ENCODE data around the gene EVC. TPM values are rescaled to one million over a fixed set of nuclear protein-coding genes. Genes with fewer than 3 reads are reported as not detected.

EVC gene
- total RNA-seq, 1 experiment from 2014 or later: 17.3 TPM

DNA sequence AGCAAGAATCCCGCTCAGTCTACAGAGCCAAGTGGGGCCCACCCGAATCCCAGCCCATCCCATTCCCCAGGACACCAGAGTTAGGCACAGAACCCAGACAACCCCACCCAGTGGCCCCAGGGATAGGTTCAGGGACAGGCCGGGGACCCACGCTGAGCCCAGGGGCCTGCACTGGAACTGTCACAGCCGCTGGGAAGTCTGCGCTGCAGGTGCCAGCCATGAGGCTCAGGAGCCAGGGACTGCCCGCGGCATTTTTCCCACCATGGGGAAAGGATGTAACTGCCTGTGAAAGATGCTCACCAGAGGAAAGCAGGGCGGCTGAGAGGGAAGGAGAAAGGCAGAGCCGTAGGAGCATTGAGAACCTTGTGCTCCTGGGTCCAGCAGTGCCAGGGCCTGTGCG lies 14.7 kb upstream of the EVC start:
- no peak overlapping the region for H3K4me3 ChIP-seq (ENCODE audit: low read depth, low read length, poor library complexity, severe bottlenecking)
- BruUV-seq (replicated peaks): no TSS peak
- H3K4me1 ChIP-seq (ENCODE audit: insufficient read depth, low read length, poor library complexity, severe bottlenecking): no peaks in the 10 kb centered on the region
- no peaks in the 10 kb centered on the region for H3K36me3 ChIP-seq (ENCODE audit: insufficient read depth, low read length, poor library complexity, severe bottlenecking)
- POLR2A ChIA-PET (ENCODE audit: low non-redundant PET): no interaction called here
- H3K9me3 ChIP-seq (ENCODE audit: low read depth, low read length, poor library complexity, severe bottlenecking): no peaks in the 10 kb centered on the region
- CTCF ChIA-PET: no interaction called here
- intact Hi-C loops (cut with micrococcal nuclease; ENCODE audit: unreplicated experiment): no loop called here
- TF ChIP-seq, protein P1, sequence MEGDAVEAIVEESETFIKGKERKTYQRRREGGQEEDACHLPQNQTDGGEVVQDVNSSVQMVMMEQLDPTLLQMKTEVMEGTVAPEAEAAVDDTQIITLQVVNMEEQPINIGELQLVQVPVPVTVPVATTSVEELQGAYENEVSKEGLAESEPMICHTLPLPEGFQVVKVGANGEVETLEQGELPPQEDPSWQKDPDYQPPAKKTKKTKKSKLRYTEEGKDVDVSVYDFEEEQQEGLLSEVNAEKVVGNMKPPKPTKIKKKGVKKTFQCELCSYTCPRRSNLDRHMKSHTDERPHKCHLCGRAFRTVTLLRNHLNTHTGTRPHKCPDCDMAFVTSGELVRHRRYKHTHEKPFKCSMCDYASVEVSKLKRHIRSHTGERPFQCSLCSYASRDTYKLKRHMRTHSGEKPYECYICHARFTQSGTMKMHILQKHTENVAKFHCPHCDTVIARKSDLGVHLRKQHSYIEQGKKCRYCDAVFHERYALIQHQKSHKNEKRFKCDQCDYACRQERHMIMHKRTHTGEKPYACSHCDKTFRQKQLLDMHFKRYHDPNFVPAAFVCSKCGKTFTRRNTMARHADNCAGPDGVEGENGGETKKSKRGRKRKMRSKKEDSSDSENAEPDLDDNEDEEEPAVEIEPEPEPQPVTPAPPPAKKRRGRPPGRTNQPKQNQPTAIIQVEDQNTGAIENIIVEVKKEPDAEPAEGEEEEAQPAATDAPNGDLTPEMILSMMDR (conservative IDR thresholded peaks at IDR 0.05; ENCODE audit: low read depth, low read length): no peak
- TF ChIP-seq EZH2 (IDR thresholded peaks at IDR 0.05; ENCODE audit: borderline replicate concordance, low read depth, low read length, poor library complexity, severe bottlenecking): no peak
- no peak overlapping the region for H3K27ac ChIP-seq (ENCODE audit: low read depth, low read length, poor library complexity, severe bottlenecking)
- no peaks in the 10 kb centered on the region for H3K27me3 ChIP-seq (replicated peaks; ENCODE audit: insufficient read depth, low read depth, low read length, poor library complexity)
- DNase-seq (ENCODE audit: low spot score): no peak

DNA sequence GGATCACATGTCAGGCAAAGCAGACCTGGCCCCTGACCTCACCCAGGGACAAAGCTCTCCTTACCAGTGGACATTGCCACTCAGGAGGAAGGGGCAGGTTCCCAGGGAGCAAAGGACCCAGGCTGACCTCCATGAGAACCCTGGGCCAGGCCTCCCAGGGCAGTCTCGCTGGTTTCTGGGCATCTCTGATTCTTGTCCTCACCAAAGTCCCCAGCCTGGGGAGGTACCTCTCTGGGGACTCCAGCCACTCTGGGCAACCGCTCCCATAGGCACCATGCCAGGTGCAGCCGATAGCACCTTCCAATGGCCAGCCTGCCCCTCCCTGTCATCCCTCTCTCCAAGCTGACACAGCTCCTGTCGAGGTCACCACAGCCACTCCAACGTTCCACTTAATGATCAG lies 10.5 kb upstream of the EVC start:
- ChIA-PET POLR2A (ENCODE audit: low non-redundant PET) (no interaction called here), CTCF (no interaction called here)
- Histone ChIP-seq H3K36me3 (ENCODE audit: insufficient read depth, low read length, poor library complexity, severe bottlenecking) (no peaks in the 10 kb centered on the region), H3K4me1 (ENCODE audit: insufficient read depth, low read length, poor library complexity, severe bottlenecking) (no peaks in the 10 kb centered on the region), H3K27me3 (replicated peaks; ENCODE audit: insufficient read depth, low read depth, low read length, poor library complexity) (no peaks in the 10 kb centered on the region), H3K9me3 (ENCODE audit: low read depth, low read length, poor library complexity, severe bottlenecking) (no peaks in the 10 kb centered on the region), H3K4me3 (ENCODE audit: low read depth, low read length, poor library complexity, severe bottlenecking) (no peak overlapping the region), H3K27ac (ENCODE audit: low read depth, low read length, poor library complexity, severe bottlenecking) (no peak overlapping the region)
- DNase-seq (ENCODE audit: low spot score): no peak
- TF ChIP-seq, protein P1 (conservative IDR thresholded peaks at IDR 0.05; ENCODE audit: low read depth, low read length): no peak
- TF ChIP-seq EZH2 (IDR thresholded peaks at IDR 0.05; ENCODE audit: borderline replicate concordance, low read depth, low read length, poor library complexity, severe bottlenecking): no peak
- no TSS peak for BruUV-seq (replicated peaks)
- intact Hi-C loops (cut with micrococcal nuclease; ENCODE audit: unreplicated experiment): no loop called here

DNA sequence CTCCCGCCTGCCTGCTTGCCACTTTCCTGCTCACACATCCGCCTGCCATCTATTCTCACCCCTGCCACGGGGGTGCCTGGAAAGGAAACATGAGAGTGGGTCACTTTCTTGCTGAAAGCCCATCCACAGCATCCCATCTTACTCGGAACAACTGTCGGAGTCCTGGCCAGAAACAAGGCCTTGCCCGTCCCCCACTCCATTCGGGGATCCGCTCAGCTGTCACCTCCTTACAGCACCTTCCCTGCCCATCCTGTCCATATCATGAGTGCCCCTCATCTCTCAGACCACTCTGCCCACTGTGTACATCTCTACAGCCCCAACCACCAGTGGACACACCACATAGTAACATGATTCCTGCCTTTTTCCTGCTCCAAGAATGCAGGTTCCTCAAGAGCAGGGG lies 9.0 kb upstream of the EVC start:
- ChIA-PET CTCF (no interaction called here), POLR2A (ENCODE audit: low non-redundant PET) (no interaction called here)
- no peak overlapping the region for H3K27ac ChIP-seq (ENCODE audit: low read depth, low read length, poor library complexity, severe bottlenecking)
- H3K4me3 ChIP-seq (ENCODE audit: low read depth, low read length, poor library complexity, severe bottlenecking): no peak overlapping the region
- TF ChIP-seq, protein P1 (conservative IDR thresholded peaks at IDR 0.05; ENCODE audit: low read depth, low read length): no peak
- DNase-seq (ENCODE audit: low spot score): no peak
- no peaks in the 10 kb centered on the region for H3K36me3 ChIP-seq (ENCODE audit: insufficient read depth, low read length, poor library complexity, severe bottlenecking)
- BruUV-seq (replicated peaks): no TSS peak
- no peaks in the 10 kb centered on the region for H3K4me1 ChIP-seq (ENCODE audit: insufficient read depth, low read length, poor library complexity, severe bottlenecking)
- intact Hi-C loops (cut with micrococcal nuclease; ENCODE audit: unreplicated experiment): no loop called here
- H3K27me3 ChIP-seq (replicated peaks; ENCODE audit: insufficient read depth, low read depth, low read length, poor library complexity): no peaks in the 10 kb centered on the region
- no peaks in the 10 kb centered on the region for H3K9me3 ChIP-seq (ENCODE audit: low read depth, low read length, poor library complexity, severe bottlenecking)
